ENCODE measurements around the gene PRKCA.

GRCh38 chr17:66317629-66318028, 15.2 kb downstream of the PRKCA start:
- no peak for TF ChIP-seq CTCF (IDR thresholded peaks at IDR 0.05)
- TF ChIP-seq POLR2AphosphoS5 (IDR thresholded peaks at IDR 0.05) = no peak
